Spinal cord (tissue), 10 donors: ENCODE results near the gene PRMT9. TPM values are rescaled to one million over a fixed set of nuclear protein-coding genes. Genes with fewer than 3 reads are reported as not detected.

Source experiments
- DNase-seq, 6 donors: peaks; one replicate each; pipeline versions ENCODE4 v3.0.0 to v3.0.0-alpha.2; 2013 to 2015; ENCODE audit warnings: low spot score in 6 of 6, low read depth in 4 of 6
- H3K27ac ChIP-seq: one replicate; pipeline ENCODE4 v1.5.1; 2013; ENCODE audit warnings: low read depth, low read length, control low read depth
- H3K27me3 ChIP-seq: one replicate; pipeline ENCODE4 v1.6.1; 2013; ENCODE audit warnings: low read length; ENCODE audit not compliant: control insufficient read depth, insufficient read depth
- H3K36me3 ChIP-seq: one replicate; pipeline ENCODE4 v1.6.1; 2013; ENCODE audit warnings: low read length; ENCODE audit not compliant: control insufficient read depth, insufficient read depth
- H3K4me1 ChIP-seq: one replicate; pipeline ENCODE4 v1.6.1; 2013; ENCODE audit warnings: low read length; ENCODE audit not compliant: control insufficient read depth, insufficient read depth
- H3K4me3 ChIP-seq: one replicate; pipeline ENCODE4 v1.5.1; 2013; ENCODE audit warnings: low read depth, low read length, control low read depth
- H3K9me3 ChIP-seq: one replicate; pipeline ENCODE4 v1.6.1; 2013; ENCODE audit warnings: low read length; ENCODE audit not compliant: control insufficient read depth, insufficient read depth
- WGBS: methylation state at CpG from one replicate; pipeline ENCODE4 v1.1.5; 2013; ENCODE audit warnings: missing lambda C conversion rate; ENCODE audit not compliant: insufficient coverage; 5-methylcytosine and 5-hydroxymethylcytosine counted together
- polyA plus RNA-seq, 2 donors: library from polyadenylated mRNA; unstranded; fragments of 120-200 nt; gene quantifications; one replicate each; pipeline ENCODE4 v1.2.1, GENCODE V29; 2013; ENCODE audit not compliant: insufficient read length in 2 of 2
- total RNA-seq, 2 donors: library from RNA; depleted of rRNA in 1 of 2; stranded (reverse); fragments of 120-200 nt in 1 of 2; fragments of >200 nt in 1 of 2; gene quantifications; one replicate each; pipeline versions ENCODE4 v1.2.3 to v1.2.4, GENCODE V29; 2013 to 2014
- donor health status: healthy.

Gene PRMT9
- total and polyA plus RNA-seq, 4 donors: 14.4 to 27.2 (median 17.6) TPM

- H3K4me3 ChIP-seq: no peak overlapping the region
- H3K36me3 ChIP-seq: no peaks in the 10 kb centered on the region
- no CpG with 5 or more reads among the region's 1 CpG for WGBS
- no peaks in the 10 kb centered on the region for H3K27me3 ChIP-seq
- no peak overlapping the region for H3K27ac ChIP-seq
- no peaks in the 10 kb centered on the region for H3K4me1 ChIP-seq
- no peak for DNase-seq
- H3K9me3 ChIP-seq: no peaks in the 10 kb centered on the region
Measured at GRCh38 chr4:147717878-147718277, 33.9 kb upstream of the PRMT9 start.

- no peak overlapping the region for H3K4me3 ChIP-seq
- no peaks in the 10 kb centered on the region for H3K27me3 ChIP-seq
- 100% methylated on average over 4 of the region's 8 CpGs for WGBS
- no peaks in the 10 kb centered on the region for H3K4me1 ChIP-seq
- H3K36me3 ChIP-seq: no peaks in the 10 kb centered on the region
- no peak for DNase-seq
- H3K9me3 ChIP-seq: no peaks in the 10 kb centered on the region
- H3K27ac ChIP-seq: no peak overlapping the region
Measured at GRCh38 chr4:147714575-147715401, 30.8 kb upstream of the PRMT9 start.

GRCh38 chr4:147709999-147710398 is 26.0 kb upstream of the PRMT9 start:
- no CpG with 5 or more reads among the region's 5 CpGs for WGBS

GRCh38 chr4:147707892-147708672 is 24.1 kb upstream of the PRMT9 start:
- Histone ChIP-seq H3K4me3 (no peak overlapping the region), H3K4me1 (no peaks in the 10 kb centered on the region), H3K36me3 (no peaks in the 10 kb centered on the region), H3K27ac (no peak overlapping the region), H3K27me3 (no peaks in the 10 kb centered on the region), H3K9me3 (no peaks in the 10 kb centered on the region)
- peak in 5 of 6 donors; percentile 7 to 69 (median 31) for DNase-seq
- 84% methylated on average over 3 of the region's 7 CpGs for WGBS

More at GRCh38 chr4:147709999-147710398, 26.0 kb upstream of the PRMT9 start:
- Histone ChIP-seq H3K4me3 (no peak overlapping the region), H3K36me3 (no peaks in the 10 kb centered on the region), H3K27ac (no peak overlapping the region), H3K9me3 (no peaks in the 10 kb centered on the region), H3K4me1 (no peaks in the 10 kb centered on the region), H3K27me3 (no peaks in the 10 kb centered on the region)
- no peak for DNase-seq

- H3K4me1 ChIP-seq: no peaks in the 10 kb centered on the region
- no peak overlapping the region for H3K27ac ChIP-seq
- DNase-seq: no peak
- peaks cover 2% of the 10 kb centered on the region for H3K9me3 ChIP-seq
- WGBS: no CpG with 5 or more reads among the region's 1 CpG
- no peak overlapping the region for H3K4me3 ChIP-seq
- H3K36me3 ChIP-seq: no peaks in the 10 kb centered on the region
- H3K27me3 ChIP-seq: no peaks in the 10 kb centered on the region
Measured at GRCh38 chr4:147704846-147705245, 20.9 kb upstream of the PRMT9 start.

GRCh38 chr4:147696866-147697265 is 12.9 kb upstream of the PRMT9 start:
- Histone ChIP-seq H3K27me3 (no peaks in the 10 kb centered on the region), H3K36me3 (no peaks in the 10 kb centered on the region), H3K9me3 (peaks cover 2% of the 10 kb centered on the region), H3K4me1 (no peaks in the 10 kb centered on the region), H3K27ac (no peak overlapping the region), H3K4me3 (no peak overlapping the region)
- no CpG with 5 or more reads among the region's 1 CpG for WGBS
- DNase-seq: no peak

GRCh38 chr4:147693218-147693617 is 9.3 kb upstream of the PRMT9 start:
- H3K9me3 ChIP-seq: no peaks in the 10 kb centered on the region
- WGBS: no CpG with 5 or more reads among the region's 3 CpGs

GRCh38 chr4:147691820-147692219 is 7.9 kb upstream of the PRMT9 start:
- WGBS: no CpG with 5 or more reads among the region's 2 CpGs
- Histone ChIP-seq H3K36me3 (no peaks in the 10 kb centered on the region), H3K4me1 (no peaks in the 10 kb centered on the region), H3K27me3 (no peaks in the 10 kb centered on the region), H3K27ac (no peak overlapping the region), H3K9me3 (no peaks in the 10 kb centered on the region), H3K4me3 (no peak overlapping the region)
- no peak for DNase-seq

More at GRCh38 chr4:147693218-147693617, 9.3 kb upstream of the PRMT9 start:
- no peak overlapping the region for H3K4me3 ChIP-seq
- no peak for DNase-seq
- H3K4me1 ChIP-seq: no peaks in the 10 kb centered on the region
- H3K27me3 ChIP-seq: no peaks in the 10 kb centered on the region
- H3K27ac ChIP-seq: no peak overlapping the region
- no peaks in the 10 kb centered on the region for H3K36me3 ChIP-seq

- Histone ChIP-seq H3K9me3 (no peaks in the 10 kb centered on the region), H3K27ac (no peak overlapping the region), H3K4me3 (no peak overlapping the region), H3K27me3 (no peaks in the 10 kb centered on the region), H3K4me1 (no peaks in the 10 kb centered on the region), H3K36me3 (no peaks in the 10 kb centered on the region)
- DNase-seq: no peak
- WGBS: 93% methylated on average over 2 of the region's 4 CpGs
Measured at GRCh38 chr4:147689067-147689466, 5.1 kb upstream of the PRMT9 start.
